ENCODE results near the gene UNC119B.

Gene UNC119B

GRCh38 chr12:120736404-120737331, 26.4 kb downstream of the UNC119B start:
- TF ChIP-seq, protein P1, sequence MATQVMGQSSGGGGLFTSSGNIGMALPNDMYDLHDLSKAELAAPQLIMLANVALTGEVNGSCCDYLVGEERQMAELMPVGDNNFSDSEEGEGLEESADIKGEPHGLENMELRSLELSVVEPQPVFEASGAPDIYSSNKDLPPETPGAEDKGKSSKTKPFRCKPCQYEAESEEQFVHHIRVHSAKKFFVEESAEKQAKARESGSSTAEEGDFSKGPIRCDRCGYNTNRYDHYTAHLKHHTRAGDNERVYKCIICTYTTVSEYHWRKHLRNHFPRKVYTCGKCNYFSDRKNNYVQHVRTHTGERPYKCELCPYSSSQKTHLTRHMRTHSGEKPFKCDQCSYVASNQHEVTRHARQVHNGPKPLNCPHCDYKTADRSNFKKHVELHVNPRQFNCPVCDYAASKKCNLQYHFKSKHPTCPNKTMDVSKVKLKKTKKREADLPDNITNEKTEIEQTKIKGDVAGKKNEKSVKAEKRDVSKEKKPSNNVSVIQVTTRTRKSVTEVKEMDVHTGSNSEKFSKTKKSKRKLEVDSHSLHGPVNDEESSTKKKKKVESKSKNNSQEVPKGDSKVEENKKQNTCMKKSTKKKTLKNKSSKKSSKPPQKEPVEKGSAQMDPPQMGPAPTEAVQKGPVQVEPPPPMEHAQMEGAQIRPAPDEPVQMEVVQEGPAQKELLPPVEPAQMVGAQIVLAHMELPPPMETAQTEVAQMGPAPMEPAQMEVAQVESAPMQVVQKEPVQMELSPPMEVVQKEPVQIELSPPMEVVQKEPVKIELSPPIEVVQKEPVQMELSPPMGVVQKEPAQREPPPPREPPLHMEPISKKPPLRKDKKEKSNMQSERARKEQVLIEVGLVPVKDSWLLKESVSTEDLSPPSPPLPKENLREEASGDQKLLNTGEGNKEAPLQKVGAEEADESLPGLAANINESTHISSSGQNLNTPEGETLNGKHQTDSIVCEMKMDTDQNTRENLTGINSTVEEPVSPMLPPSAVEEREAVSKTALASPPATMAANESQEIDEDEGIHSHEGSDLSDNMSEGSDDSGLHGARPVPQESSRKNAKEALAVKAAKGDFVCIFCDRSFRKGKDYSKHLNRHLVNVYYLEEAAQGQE (IDR thresholded peaks at IDR 0.05; ENCODE audit: insufficient read depth in 1 of 2, low read depth in 2 of 2, low read length in 2 of 2), result no peak
- TF ChIP-seq SIN3A (IDR thresholded peaks at IDR 0.05; ENCODE audit: borderline replicate concordance, insufficient read depth, low read length) (no peak), POLR2AphosphoS5 (IDR thresholded peaks at IDR 0.05; ENCODE audit: low read depth, low read length) (no peak), TAF1 (IDR thresholded peaks at IDR 0.05; ENCODE audit: borderline replicate concordance, insufficient read depth, low read length) (no peak), FOXP2 (optimal IDR thresholded peaks at IDR 0.05; ENCODE audit: borderline replicate concordance, extremely low read depth, extremely low read length, insufficient read depth) (no peak)

DNA sequence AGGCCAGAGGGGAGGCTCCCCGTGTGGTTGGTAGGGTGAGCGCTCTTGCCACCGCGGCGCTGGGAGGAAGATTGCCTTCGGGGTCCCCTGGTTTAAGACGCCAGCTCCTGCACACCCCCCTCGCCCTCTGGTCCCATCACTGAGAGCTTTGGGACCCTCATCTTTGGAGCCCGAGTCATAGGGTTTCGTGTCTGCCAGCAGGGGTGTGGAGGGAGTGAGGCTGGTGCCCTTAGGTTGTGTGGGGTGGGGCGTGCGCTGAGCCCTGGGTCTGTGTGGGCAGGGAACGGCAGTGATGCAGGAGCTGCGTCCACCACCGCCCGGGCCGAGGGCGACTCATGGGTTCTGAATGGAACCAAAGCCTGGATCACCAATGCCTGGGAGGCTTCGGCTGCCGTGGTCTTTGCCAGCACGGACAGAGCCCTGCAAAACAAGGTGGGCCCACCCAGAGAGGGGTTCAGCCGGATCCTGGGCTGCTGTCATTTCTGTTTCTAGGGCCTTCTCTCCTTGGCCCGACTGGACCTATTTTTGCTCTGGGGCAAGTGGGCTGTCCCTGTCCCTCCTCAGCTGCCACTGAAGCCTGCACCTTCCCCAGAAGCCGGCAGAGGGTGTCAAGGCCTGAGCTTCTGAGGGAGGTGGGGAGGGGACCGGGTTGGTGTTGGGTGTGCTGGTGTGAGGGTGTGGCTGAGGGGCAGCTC, 27.4 kb downstream of the UNC119B start:
- TF ChIP-seq POLR2AphosphoS5 (IDR thresholded peaks at IDR 0.05; ENCODE audit: low read depth, low read length), result no peak
- TF ChIP-seq, protein P1 (IDR thresholded peaks at IDR 0.05; ENCODE audit: insufficient read depth in 1 of 2, low read depth in 2 of 2, low read length in 2 of 2), result no peak

- TF ChIP-seq, protein P1 (IDR thresholded peaks at IDR 0.05; ENCODE audit: insufficient read depth in 1 of 2, low read depth in 2 of 2, low read length in 2 of 2), result no peak
- TF ChIP-seq FOXP2 (optimal IDR thresholded peaks at IDR 0.05; ENCODE audit: borderline replicate concordance, extremely low read depth, extremely low read length, insufficient read depth) (no peak), SIN3A (IDR thresholded peaks at IDR 0.05; ENCODE audit: borderline replicate concordance, insufficient read depth, low read length) (no peak), TAF1 (IDR thresholded peaks at IDR 0.05; ENCODE audit: borderline replicate concordance, insufficient read depth, low read length) (no peak), POLR2AphosphoS5 (IDR thresholded peaks at IDR 0.05; ENCODE audit: low read depth, low read length) (no peak)
Measured at GRCh38 chr12:120738252-120739030, 28.2 kb downstream of the UNC119B start.

DNA sequence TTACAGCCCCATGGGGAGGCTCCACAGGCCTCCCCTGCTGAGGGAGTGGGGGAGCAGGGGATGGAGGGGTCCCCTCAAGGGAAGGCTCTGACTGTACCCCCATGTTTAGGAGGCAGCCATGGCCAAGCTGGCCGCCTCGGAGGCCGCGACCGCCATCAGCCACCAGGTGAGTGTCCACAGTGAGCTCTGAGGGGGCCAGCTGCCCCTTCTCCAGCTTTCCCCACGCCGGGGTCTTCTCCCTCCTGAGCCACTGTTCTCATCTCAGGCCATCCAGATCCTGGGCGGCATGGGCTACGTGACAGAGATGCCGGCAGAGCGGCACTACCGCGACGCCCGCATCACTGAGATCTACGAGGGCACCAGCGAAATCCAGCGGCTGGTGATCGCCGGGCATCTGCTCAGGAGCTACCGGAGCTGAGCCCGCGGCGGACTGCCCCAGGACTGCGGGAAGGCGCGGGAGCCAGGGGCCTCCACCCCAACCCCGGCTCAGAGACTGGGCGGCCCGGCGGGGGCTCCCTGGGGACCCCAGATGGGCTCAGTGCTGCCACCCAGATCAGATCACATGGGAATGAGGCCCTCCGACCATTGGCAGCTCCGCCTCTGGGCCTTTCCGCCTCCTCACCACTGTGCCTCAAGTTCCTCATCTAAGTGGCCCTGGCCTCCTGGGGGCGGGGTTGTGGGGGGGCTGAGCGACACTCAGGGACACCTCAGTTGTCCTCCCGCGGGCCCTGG, 28.9 kb downstream of the UNC119B start:
- TF ChIP-seq SIN3A (IDR thresholded peaks at IDR 0.05; ENCODE audit: borderline replicate concordance, insufficient read depth, low read length) (no peak), FOXP2 (optimal IDR thresholded peaks at IDR 0.05; ENCODE audit: borderline replicate concordance, extremely low read depth, extremely low read length, insufficient read depth) (no peak)
- TF ChIP-seq, protein P1 (IDR thresholded peaks at IDR 0.05; ENCODE audit: insufficient read depth in 1 of 2, low read depth in 2 of 2, low read length in 2 of 2), result no peak

Data from PFSK-1 (cell line).